Adipose tissue (tissue), 3 donors: ENCODE measurements around the gene OR5D16. TPM values are rescaled to one million over a fixed set of nuclear protein-coding genes. Genes with fewer than 3 reads are reported as not detected.
"Not testable (repeated sequence)": the region's sequence is repeated elsewhere in the genome, so short reads cannot be mapped to it uniquely, and the experiment has no call there.

Source experiments
- H3K27ac ChIP-seq: one replicate; pipeline ENCODE4 v1.5.1; 2013; ENCODE audit warnings: low read depth, low read length
- whole genome bisulfite sequencing, 3 donors: extraction: QIAGEN DNeasy Blood & Tissue Kit; methylation state at CpG; one replicate each; pipeline ENCODE4 v1.1.7; 2013; 5-methylcytosine and 5-hydroxymethylcytosine counted together
- polyA plus RNA-seq, 3 donors: library from polyadenylated mRNA; stranded (reverse); fragments of 200-250 nt; gene quantifications; one replicate each; pipeline ENCODE4 v1.2.3, GENCODE V29; 2013
- donor health status: healthy with polysubstance abuse.
- donor health status: Bipolar disorder and iron deficiency.
- donor health status: healthy.

Gene OR5D16
- polyA plus RNA-seq: not detected

GRCh38 chr11:55838452-55838851 is at the start of gene OR5D16:
TSS of gene OR5D16 (plus strand) at chr11:55838752. CDS start at chr11:55838752, 0 bp downstream.
- 18 to 46% (median 26%) methylated on average over 3 of the region's 3 CpGs for WGBS, 3 donors
- no peak within 1 kb of the TSS for H3K27ac ChIP-seq

GRCh38 chr11:55791606-55792005 is 46.9 kb upstream of the OR5D16 start:
- no peak overlapping the region for H3K27ac ChIP-seq
- WGBS, 3 donors: 76 to 89% (median 83%) methylated on average over 1 of the region's 1 CpG

- 42 to 74% (median 60%) methylated on average over 2 of the region's 2 CpGs for WGBS, 3 donors
- H3K27ac ChIP-seq: no peak overlapping the region
These were observed 45.2 kb upstream of the OR5D16 start for GRCh38 chr11:55793321-55793720.

GRCh38 chr11:55795256-55795655 is 43.3 kb upstream of the OR5D16 start, which contains the start of gene OR5D14:
TSS of gene OR5D14 (plus strand) at chr11:55795556. CDS start at chr11:55795556, 0 bp downstream.
- no peak within 1 kb of the TSS for H3K27ac ChIP-seq

GRCh38 chr11:55806248-55806647 is 32.3 kb upstream of the OR5D16 start:
- WGBS, 3 donors: 84 to 91% (median 86%) methylated on average over 1 of the region's 1 CpG
- no peak overlapping the region for H3K27ac ChIP-seq

GRCh38 chr11:55811067-55811466 is 27.5 kb upstream of the OR5D16 start, which contains the start of gene OR5L1:
TSS of gene OR5L1 (plus strand) at chr11:55811367. CDS start at chr11:55811467, 100 bp downstream.
- WGBS, 3 donors: 71 to 92% (median 91%) methylated on average over 1 of the region's 1 CpG
- H3K27ac ChIP-seq: no peak within 1 kb of the TSS

GRCh38 chr11:55819330-55819729 is 19.2 kb upstream of the OR5D16 start, which contains the start of gene OR5D18:
TSS of gene OR5D18 (plus strand) at chr11:55819630. CDS start at chr11:55819630, 0 bp downstream.
- 75 to 86% (median 81%) methylated on average over 5 of the region's 5 CpGs for WGBS, 3 donors
- no peak within 1 kb of the TSS for H3K27ac ChIP-seq

GRCh38 chr11:55826919-55827318 is 11.6 kb upstream of the OR5D16 start, which contains the start of gene OR5L2:
TSS of gene OR5L2 (plus strand) at chr11:55827219. CDS start at chr11:55827219, 0 bp downstream.
- no peak within 1 kb of the TSS for H3K27ac ChIP-seq

GRCh38 chr11:55847453-55847852 is 8.9 kb downstream of the OR5D16 start:
- no peak overlapping the region for H3K27ac ChIP-seq
- WGBS, 3 donors: 33 to 52% (median 49%) methylated on average over 2 of the region's 2 CpGs

- no peak overlapping the region for H3K27ac ChIP-seq
These were observed 10.5 kb downstream of the OR5D16 start for GRCh38 chr11:55849037-55849436.

GRCh38 chr11:55852141-55852540 is 13.6 kb downstream of the OR5D16 start:
- 68 to 84% (median 80%) methylated on average over 1 of the region's 1 CpG for WGBS, 3 donors
- H3K27ac ChIP-seq: no peak overlapping the region

- 3 to 24% (median 19%) methylated on average over 1 of the region's 1 CpG for WGBS, 3 donors
- H3K27ac ChIP-seq: no peak overlapping the region
These were observed 16.2 kb downstream of the OR5D16 start for GRCh38 chr11:55854704-55855103.

GRCh38 chr11:55867354-55867753 is 28.8 kb downstream of the OR5D16 start:
- not testable (repeated sequence) for H3K27ac ChIP-seq

GRCh38 chr11:55872731-55873130 is 34.2 kb downstream of the OR5D16 start:
- 13 to 23% (median 18%) methylated on average over 22 to 33 of the region's 33 CpGs for WGBS, 3 donors
- not testable (repeated sequence) for H3K27ac ChIP-seq

More at GRCh38 chr11:55867354-55867753, 28.8 kb downstream of the OR5D16 start:
- 71 to 90% (median 82%) methylated on average over 4 of the region's 4 CpGs for WGBS, 3 donors

- 18 to 33% (median 20%) methylated on average over 29 to 34 of the region's 34 CpGs for WGBS, 3 donors
- not testable (repeated sequence) for H3K27ac ChIP-seq
These were observed 34.6 kb downstream of the OR5D16 start for GRCh38 chr11:55873146-55873545.

GRCh38 chr11:55882997-55883396 is 44.4 kb downstream of the OR5D16 start, which contains the start of gene TRIM51:
TSS of gene TRIM51 (plus strand) at chr11:55883297. CDS start at chr11:55885429, 2,132 bp downstream.
- 59 to 83% (median 76%) methylated on average over 1 of the region's 1 CpG for WGBS, 3 donors
- not testable (repeated sequence) for H3K27ac ChIP-seq

GRCh38 chr11:55884995-55885394 is 46.4 kb downstream of the OR5D16 start:
- 73 to 88% (median 86%) methylated on average over 4 of the region's 4 CpGs for WGBS, 3 donors
- not testable (repeated sequence) for H3K27ac ChIP-seq

GRCh38 chr11:55885481-55885880 is 46.9 kb downstream of the OR5D16 start:
- WGBS, 3 donors: 75 to 89% (median 85%) methylated on average over 9 of the region's 9 CpGs
- H3K27ac ChIP-seq: not testable (repeated sequence)
